PFSK-1 (cell line): ENCODE results near the gene PMPCA.

ENCODE experiments used
- FOXP2 ChIP-seq: optimal IDR thresholded peaks from 2 replicates; pipeline ENCODE3; 2011; ENCODE audit warnings: borderline replicate concordance, control low read depth, inconsistent platforms; ENCODE audit not compliant: insufficient read depth; ENCODE audit errors: extremely low read length, extremely low read depth
- POLR2AphosphoS5 ChIP-seq: IDR thresholded peaks from 2 replicates; pipeline ENCODE4 v1.6.1; 2012; ENCODE audit warnings: low read depth, mild to moderate bottlenecking, control low read depth, low read length, moderate library complexity

- no peak for TF ChIP-seq FOXP2
- TF ChIP-seq POLR2AphosphoS5, result no peak
Observed at GRCh38 chr9:136405481-136405880, 5.0 kb upstream of the PMPCA start.
